Muscle layer of duodenum (tissue), 2 donors: ENCODE data around the gene MFNG.

ENCODE experiments used
- H3K27ac ChIP-seq: one replicate; pipeline ENCODE4 v1.7.0; 2013; ENCODE audit warnings: mild to moderate bottlenecking, low read length
- H3K27me3 ChIP-seq: one replicate; pipeline ENCODE4 v1.7.0; 2013; ENCODE audit warnings: low read depth, mild to moderate bottlenecking, control low read depth, low read length
- H3K36me3 ChIP-seq, 2 donors: one replicate each; pipeline ENCODE4 v1.7.0; 2013; ENCODE audit warnings: low read length in 2 of 2, control low read depth in 1 of 2, mild to moderate bottlenecking in 1 of 2; ENCODE audit not compliant: insufficient read depth in 2 of 2, control insufficient read depth in 1 of 2
- H3K4me1 ChIP-seq, 2 donors: one replicate each; pipeline ENCODE4 v1.7.0; 2013; ENCODE audit warnings: low read length in 2 of 2, mild to moderate bottlenecking in 2 of 2, control low read depth in 1 of 2, moderate library complexity in 1 of 2; ENCODE audit not compliant: insufficient read depth in 2 of 2, control insufficient read depth in 1 of 2
- H3K4me3 ChIP-seq, 2 donors: one replicate each; pipeline ENCODE4 v1.7.0; 2013; ENCODE audit warnings: low read length in 2 of 2, low read depth in 1 of 2, mild to moderate bottlenecking in 1 of 2
- H3K9me3 ChIP-seq, 2 donors: one replicate each; pipeline ENCODE4 v1.7.0; 2013; ENCODE audit warnings: low read length in 2 of 2, control low read depth in 1 of 2, mild to moderate bottlenecking in 1 of 2; ENCODE audit not compliant: control insufficient read depth in 1 of 2
- donor health status: healthy.

Gene MFNG

GRCh38 chr22:37491106-37491505 lies 4.9 kb upstream of the MFNG start:
- H3K27ac ChIP-seq, result no peak overlapping the region
- H3K4me1 ChIP-seq, result peaks cover 7% of the 10 kb centered on the region in 2 donors
- H3K36me3 ChIP-seq, result no peaks in the 10 kb centered on the region
- H3K9me3 ChIP-seq, result no peaks in the 10 kb centered on the region
- H3K27me3 ChIP-seq, result peaks cover 4% of the 10 kb centered on the region
- H3K4me3 ChIP-seq, result no peak overlapping the region

DNA sequence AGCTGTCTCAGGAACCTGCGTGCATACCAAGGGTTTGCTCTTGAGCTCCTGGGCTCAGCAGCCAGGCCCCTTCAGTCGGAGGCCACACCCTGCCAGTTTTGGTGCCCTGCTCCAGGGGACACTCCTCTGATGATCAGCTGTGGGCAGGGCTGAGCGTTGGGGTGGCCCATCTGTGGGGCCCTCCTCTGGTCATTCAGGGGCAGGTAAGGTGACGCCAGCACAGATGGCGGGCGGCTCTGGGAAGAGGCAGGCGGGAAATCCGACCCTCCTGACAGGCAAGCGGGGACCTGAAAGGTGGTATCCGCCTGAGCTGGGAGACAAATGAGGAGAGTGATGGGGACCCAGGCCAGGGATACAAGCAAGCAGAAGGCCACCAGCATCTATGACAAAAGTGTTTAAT lies 3.8 kb upstream of the MFNG start:
- H3K27ac ChIP-seq, result no peak overlapping the region
- H3K4me3 ChIP-seq, result no peak overlapping the region
- peaks cover 4% of the 10 kb centered on the region for H3K27me3 ChIP-seq
- H3K36me3 ChIP-seq, result no peaks in the 10 kb centered on the region
- H3K4me1 ChIP-seq, result peaks cover 7% of the 10 kb centered on the region in 2 donors
- H3K9me3 ChIP-seq, result no peaks in the 10 kb centered on the region

DNA sequence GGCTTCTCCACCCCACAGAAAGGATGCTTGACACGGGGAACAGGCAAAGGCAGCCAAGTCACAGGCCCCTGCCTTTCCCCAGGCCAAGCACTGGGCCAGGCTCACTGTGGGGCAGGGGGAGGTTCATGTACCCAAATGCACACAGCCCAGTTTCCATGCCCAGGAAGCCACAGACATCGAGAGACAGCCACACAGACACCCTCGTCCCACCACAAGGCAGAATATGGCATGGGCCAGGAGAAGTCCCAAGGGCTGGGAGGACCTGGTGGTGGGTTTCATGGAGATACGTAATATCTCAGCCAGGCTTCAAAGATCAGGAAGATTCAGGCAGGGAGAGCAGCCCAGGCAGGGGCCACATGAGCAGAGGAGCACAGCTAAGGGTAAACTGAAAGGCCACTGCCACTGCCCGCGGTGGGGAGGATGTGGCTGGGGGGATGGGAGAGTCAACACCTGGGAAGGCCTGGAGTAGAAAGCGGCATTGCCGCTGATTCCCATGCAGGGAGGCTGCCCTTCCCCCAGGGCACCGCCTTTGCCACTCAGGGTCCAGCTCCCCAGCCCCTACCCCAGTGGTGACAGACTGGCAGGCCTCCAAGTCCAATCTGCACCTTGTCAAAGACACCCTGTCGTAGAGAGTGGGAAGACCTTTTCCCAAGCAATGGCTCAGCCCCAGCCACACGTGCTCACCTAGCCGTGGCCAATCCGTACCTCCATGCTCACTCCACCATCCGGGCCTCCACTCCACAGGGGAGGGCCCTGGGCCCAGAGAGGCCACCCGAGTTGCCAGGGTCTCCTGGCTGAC lies 2.4 kb upstream of the MFNG start:
- Histone ChIP-seq H3K27me3 (peaks cover 4% of the 10 kb centered on the region), H3K9me3 (no peaks in the 10 kb centered on the region), H3K4me3 (no peak overlapping the region), H3K4me1 (peaks cover 7 to 14% of the 10 kb centered on the region in 2 donors), H3K36me3 (no peaks in the 10 kb centered on the region), H3K27ac (no peak overlapping the region)

DNA sequence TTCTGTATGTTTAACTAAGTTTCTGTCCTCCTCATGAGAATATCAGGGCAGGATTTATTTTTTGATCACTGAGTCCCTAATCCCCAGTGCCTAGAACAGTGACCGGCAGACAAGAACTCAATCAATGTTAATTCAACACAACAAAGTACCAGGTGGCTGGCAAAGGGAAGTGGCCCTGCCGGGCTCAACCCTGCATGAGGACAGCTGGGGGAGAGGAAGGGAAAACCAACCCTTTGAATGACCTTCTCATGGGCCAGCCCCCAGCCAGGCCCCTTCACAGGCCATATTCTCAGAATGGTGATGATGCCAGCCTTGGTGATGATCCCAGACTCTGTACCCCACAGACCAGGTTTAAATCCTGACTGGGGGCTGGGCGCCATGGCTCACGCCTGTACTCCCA lies 1.4 kb upstream of the MFNG start:
- H3K27ac ChIP-seq, result no peak overlapping the region
- H3K4me1 ChIP-seq, result peaks cover 7 to 14% of the 10 kb centered on the region in 2 donors
- no peaks in the 10 kb centered on the region for H3K9me3 ChIP-seq
- no peak overlapping the region for H3K4me3 ChIP-seq
- peaks cover 4% of the 10 kb centered on the region for H3K27me3 ChIP-seq
- H3K36me3 ChIP-seq, result no peaks in the 10 kb centered on the region

DNA sequence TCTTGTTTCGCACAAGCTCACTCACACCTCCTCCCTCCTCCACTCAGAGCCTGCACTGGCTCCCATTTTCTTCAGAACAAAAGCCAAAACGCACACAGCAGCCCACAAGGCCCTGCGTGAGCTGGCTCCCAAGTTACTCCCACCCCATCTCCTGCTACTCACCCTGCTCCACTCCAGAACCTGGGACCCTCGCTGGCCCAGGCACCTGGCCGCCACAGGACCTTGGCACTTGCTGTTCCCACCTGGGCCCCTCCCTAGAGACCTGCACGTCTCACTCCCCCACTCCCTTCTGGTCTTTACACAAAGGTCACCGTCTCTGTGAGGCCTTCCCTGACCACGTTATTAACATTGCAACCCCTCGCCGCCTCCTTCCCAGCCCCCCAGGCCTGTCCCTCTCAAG lies 945 bp upstream of the MFNG start:
- Histone ChIP-seq H3K27me3 (peaks cover 4% of the 10 kb centered on the region), H3K4me3 (no peak overlapping the region), H3K9me3 (no peaks in the 10 kb centered on the region), H3K4me1 (peaks cover 7 to 14% of the 10 kb centered on the region in 2 donors), H3K36me3 (no peaks in the 10 kb centered on the region), H3K27ac (no peak overlapping the region)

DNA sequence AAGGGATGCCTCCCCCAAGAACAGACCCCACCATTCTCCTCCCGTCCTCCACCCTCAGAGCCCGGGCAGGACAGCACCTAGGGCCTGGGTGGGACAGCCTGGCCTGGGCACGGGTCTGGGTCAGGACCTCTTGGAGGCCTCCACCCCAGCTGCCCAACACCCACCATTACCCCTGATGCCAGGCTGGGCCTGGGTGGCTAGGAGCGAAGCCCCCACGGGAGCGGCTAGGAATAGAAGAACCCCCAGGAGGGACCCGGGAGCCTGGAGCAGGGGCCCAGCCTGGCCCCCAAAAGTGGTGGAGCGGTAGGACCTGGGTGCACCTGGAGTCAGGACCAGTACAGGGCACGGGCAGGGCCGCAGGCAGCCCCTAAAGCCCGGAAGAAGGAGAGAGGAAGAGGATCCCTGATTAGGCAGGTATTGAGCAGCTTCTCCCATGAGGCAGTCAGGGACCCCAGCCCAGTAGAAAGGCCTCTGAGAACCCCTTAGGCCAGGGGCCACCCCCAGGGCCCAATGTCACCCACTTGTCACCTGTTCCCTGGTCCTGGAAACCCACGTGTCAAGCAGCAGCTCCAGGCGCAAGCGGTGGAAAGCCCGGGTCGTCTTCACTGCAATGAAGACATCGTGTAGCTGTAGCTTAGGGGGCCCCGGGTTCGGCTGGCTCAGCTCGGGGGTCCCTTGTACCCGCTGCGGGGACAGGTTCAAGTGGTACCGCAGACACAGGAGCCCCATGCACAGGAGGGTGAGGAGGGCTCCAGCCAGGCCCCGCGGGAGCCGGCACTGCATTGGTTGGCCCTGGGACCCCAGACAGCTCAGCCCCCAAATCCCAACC lies 575 bp downstream of the MFNG start:
- Histone ChIP-seq H3K27ac (peak overlapping the region; percentile 58), H3K9me3 (no peaks in the 10 kb centered on the region), H3K27me3 (peaks cover 4% of the 10 kb centered on the region), H3K36me3 (no peaks in the 10 kb centered on the region), H3K4me3 (peak overlapping the region; percentile 44 to 54), H3K4me1 (peaks cover 7 to 14% of the 10 kb centered on the region in 2 donors)

DNA sequence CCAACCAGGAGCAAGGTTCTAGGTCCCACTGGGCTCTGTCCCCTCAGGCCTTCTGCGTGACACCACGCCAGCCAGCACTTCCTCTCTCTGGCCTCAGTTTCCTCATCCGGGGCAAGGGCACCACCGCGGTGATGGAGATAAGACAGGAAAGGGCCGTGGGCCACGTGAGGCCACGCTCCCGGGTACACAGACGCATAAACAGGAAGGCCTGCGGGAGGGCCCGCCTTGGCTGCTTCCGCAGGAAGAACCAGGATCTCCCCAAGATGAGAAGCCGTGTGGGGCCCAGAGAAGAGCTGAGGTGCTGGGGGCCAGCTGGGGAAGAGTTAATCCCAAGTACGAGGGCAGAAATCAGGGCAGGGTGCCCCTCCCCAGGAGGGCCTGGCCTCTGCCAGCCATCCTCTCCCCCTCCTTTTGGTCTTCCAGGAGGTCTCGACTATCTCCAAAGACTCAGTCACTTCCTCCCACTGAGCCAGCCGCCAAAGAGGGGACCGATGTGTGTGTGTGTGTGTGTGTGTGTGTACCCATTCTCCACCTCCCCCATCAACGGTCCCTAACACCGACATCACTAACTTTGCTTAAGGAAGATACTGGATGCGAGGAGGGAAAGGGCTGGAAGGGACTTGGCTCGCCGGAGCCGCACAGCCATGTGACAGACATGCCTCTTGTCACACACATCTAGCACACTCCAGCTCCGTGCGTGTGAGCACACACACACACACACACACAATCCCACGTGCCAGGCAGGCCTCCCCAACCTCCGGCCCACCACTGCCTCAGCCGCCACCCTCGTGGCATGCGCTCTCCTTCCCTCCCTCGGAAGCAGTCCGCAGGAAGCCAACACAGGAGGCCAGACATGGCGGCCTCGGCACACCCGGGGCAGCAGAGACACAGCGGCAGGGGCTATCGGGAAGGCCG lies 1.4 kb downstream of the MFNG start:
- H3K4me1 ChIP-seq, result peaks cover 7 to 14% of the 10 kb centered on the region in 2 donors
- H3K4me3 ChIP-seq, result peak overlapping the region; percentile 44 to 54
- H3K36me3 ChIP-seq, result no peaks in the 10 kb centered on the region
- peak overlapping the region; percentile 58 for H3K27ac ChIP-seq
- H3K9me3 ChIP-seq, result no peaks in the 10 kb centered on the region
- peaks cover 4% of the 10 kb centered on the region for H3K27me3 ChIP-seq

DNA sequence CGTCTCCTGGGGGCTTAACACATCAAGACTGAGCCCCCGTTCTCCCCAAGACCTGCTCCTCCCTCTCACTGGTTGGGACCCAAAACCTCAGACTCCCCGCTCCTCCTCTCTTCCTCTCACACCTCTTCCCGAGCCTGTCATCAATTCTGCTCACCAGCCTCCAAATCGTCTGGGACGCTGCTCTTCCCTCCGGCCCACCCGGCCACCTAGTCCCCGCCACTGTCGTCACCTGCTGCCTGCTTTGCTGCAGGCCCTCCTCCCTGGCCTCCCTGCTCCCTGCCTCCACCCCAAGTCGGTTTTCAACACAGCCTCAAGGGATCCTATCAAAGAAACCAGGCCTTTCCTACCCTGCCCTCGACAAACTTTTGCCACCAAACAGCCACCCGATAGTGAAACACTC lies 3.1 kb downstream of the MFNG start:
- peaks cover 7 to 14% of the 10 kb centered on the region in 2 donors for H3K4me1 ChIP-seq
- H3K27me3 ChIP-seq, result peaks cover 4% of the 10 kb centered on the region
- no peak overlapping the region for H3K27ac ChIP-seq
- no peaks in the 10 kb centered on the region for H3K9me3 ChIP-seq
- H3K36me3 ChIP-seq, result no peaks in the 10 kb centered on the region
- no peak overlapping the region for H3K4me3 ChIP-seq

DNA sequence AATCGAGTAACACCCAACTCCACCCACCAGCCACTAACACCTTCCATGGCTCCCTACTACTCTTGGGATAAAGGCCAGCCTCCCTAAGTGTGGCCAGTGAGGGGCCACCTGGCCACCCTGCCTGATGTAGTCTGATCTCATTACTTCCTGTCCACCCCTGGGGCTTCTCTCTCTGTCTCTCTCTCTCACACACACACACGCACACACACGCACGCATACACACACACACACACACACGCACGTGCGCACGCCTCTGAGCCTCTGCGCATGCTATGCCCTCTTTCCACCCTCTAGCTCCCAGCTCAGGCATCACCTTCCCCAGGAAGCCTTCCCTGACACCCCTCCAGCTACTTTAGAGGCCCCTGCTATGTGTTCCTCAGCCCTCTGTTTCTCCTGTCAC lies 3.9 kb downstream of the MFNG start:
- Histone ChIP-seq H3K4me1 (peaks cover 7 to 14% of the 10 kb centered on the region in 2 donors), H3K27me3 (peaks cover 4% of the 10 kb centered on the region), H3K4me3 (no peak overlapping the region), H3K36me3 (no peaks in the 10 kb centered on the region), H3K27ac (no peak overlapping the region), H3K9me3 (no peaks in the 10 kb centered on the region)

DNA sequence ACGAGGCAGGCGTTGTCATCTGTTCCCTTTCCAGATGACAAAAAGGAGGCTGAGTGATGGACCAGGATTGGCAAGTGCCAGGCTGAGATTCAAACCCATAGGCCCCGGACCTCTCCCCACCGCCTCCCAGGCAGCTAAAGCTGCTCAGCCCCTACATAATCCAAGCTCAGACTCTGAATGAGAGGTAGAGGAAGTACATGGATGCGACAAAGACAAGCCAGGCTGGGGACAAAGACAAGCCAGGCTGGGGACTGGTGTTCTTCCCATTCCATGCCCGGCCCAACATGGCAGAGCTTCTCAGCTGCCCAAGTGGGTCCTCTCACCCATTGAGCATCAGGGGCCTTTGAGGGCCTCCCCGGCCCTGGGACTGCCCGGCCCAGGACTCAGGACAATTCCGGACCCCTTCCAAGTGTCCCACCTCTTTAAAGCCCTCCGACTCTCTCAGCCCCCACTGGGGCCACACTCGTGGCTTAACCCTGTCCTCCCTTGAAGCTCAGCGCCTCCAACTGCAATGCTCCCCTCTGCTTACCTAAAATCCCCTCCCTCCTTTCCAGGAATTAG lies 4.8 kb downstream of the MFNG start:
- no peaks in the 10 kb centered on the region for H3K36me3 ChIP-seq
- no peak overlapping the region for H3K4me3 ChIP-seq
- H3K4me1 ChIP-seq, result peaks cover under 1 to 10% of the 10 kb centered on the region in 2 donors
- H3K27me3 ChIP-seq, result no peaks in the 10 kb centered on the region
- no peak overlapping the region for H3K27ac ChIP-seq
- H3K9me3 ChIP-seq, result no peaks in the 10 kb centered on the region
